ENCODE data around the gene NUDT4. TPM values are rescaled to one million over a fixed set of nuclear protein-coding genes. Genes with fewer than 3 reads are reported as not detected.
A peak's percentile ranks its signal among the peaks of the same experiment; 100 is the strongest.
"Not testable (repeated sequence)": the region's sequence is repeated elsewhere in the genome, so short reads cannot be mapped to it uniquely, and the experiment has no call there.

NUDT4 gene
- polyA plus RNA-seq, 1 of the 3 experiments (the other 2 are of a cell fraction), result 19.8 TPM

DNA sequence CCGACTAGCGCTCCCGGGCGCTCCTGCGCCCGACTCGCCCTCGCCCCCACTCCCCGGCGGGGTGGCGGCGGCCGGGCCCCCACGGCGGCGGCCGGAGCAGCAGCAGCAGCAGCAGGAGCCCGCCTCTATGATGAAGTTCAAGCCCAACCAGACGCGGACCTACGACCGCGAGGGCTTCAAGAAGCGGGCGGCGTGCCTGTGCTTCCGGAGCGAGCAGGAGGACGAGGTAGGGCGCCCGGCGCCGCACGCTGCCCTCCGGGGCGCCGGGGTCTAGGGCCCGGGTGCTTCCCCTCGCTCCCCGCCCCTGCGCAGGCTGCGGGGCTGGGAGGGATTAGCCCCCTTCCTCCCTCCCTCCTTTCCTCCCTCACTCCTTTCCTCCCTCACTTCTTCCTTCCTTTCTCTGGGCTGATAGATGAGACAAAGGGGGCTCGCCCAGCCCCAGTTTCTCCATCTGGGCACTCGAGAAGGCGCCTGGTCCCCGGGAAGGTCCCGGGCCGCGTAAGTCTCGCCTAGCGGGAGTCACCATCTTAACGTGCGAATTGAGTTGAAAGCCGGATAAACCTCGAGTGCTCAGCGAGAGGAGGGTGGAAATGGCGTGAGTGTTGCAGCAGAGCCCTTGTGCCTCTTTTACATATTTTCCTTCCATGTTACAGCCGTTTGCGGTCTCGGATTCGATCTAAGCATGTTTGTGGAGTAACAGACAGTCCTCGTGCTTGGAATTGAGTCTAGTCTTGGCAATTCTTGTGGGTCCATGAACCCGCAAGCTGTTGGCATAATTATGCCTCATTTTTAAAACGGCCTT, 672 bp downstream of the NUDT4 start:
- Histone ChIP-seq H3K27ac (ENCODE audit: low read depth in 2 of 2, low read length in 1 of 2) (peak overlapping the region; percentile 86 to 88), H3F3A (replicated peaks; ENCODE audit: insufficient read depth) (peaks cover 11% of the 10 kb centered on the region), H3K4me3 (ENCODE audit: low read depth in 2 of 2, low read length in 1 of 2) (peak overlapping the region; percentile 73 to 88), H3K9ac (peak overlapping the region; percentile 85), H3K4me1 (ENCODE audit: control insufficient read depth in 1 of 2, insufficient read depth in 2 of 2, low read depth in 1 of 2, low read length in 1 of 2) (peaks cover 14 to 15% of the 10 kb centered on the region in 2 experiments; a peak in 3 of 4 replicates), H3K4me2 (peak overlapping the region; percentile 82), H4K20me1 (ENCODE audit: insufficient read depth) (peaks cover 46% of the 10 kb centered on the region), H3K79me2 (ENCODE audit: insufficient read depth) (peaks cover 53% of the 10 kb centered on the region)
- 1% methylated on average over 39 of the region's 64 CpGs for WGBS (ENCODE audit: low lambda C conversion rate)
- not testable (repeated sequence) for H2AFZ ChIP-seq (ENCODE audit: low read depth); H3K9me3 ChIP-seq; H3K36me3 ChIP-seq (replicated peaks in 1 of 2; ENCODE audit: control insufficient read depth in 1 of 2, insufficient read depth in 2 of 2, low read length in 1 of 2); H3K9me2 ChIP-seq; H3K27me3 ChIP-seq (ENCODE audit: insufficient read depth)
- DNase-seq, result peak; percentile 77
- TF ChIP-seq MXI1 (IDR thresholded peaks at IDR 0.05; ENCODE audit: low read depth, low read length), result peak; percentile 64
- TF ChIP-seq POLR2AphosphoS5 (IDR thresholded peaks at IDR 0.05; ENCODE audit: low read depth, low read length), result peak; percentile 4; the same call in 1 of the 2 replicates
- peak; percentile 45 for TF ChIP-seq NRF1 (IDR thresholded peaks at IDR 0.05; ENCODE audit: low read depth, low read length)
- POLR2A ChIA-PET, result interaction anchor here (0.5 kb wide), 1 partner anchor 42 kb away, joined by 5 read pairs; no protein-coding TSS in a partner anchor
- CTCF ChIA-PET, result interaction anchor here (0.9 kb wide), 1 partner anchor 131 kb away, joined by 3 read pairs; no protein-coding TSS in a partner anchor

- peaks cover 11% of the 10 kb centered on the region for H3F3A ChIP-seq (replicated peaks; ENCODE audit: insufficient read depth)
- no peaks in the 10 kb centered on the region for H3K27me3 ChIP-seq (ENCODE audit: insufficient read depth)
- H2AFZ ChIP-seq (ENCODE audit: low read depth), result no peak overlapping the region
- H3K9ac ChIP-seq, result peak overlapping the region; percentile 85
- peak overlapping the region; percentile 86 to 88 for H3K27ac ChIP-seq (ENCODE audit: low read depth in 2 of 2, low read length in 1 of 2)
- 0% methylated on average over 4 of the region's 4 CpGs for WGBS (ENCODE audit: low lambda C conversion rate)
- TF ChIP-seq FOXM1 (IDR thresholded peaks at IDR 0.05; ENCODE audit: low read depth), result no peak
- 0 out of 2 replicates have a peak, but pooled peaks have one; percentile 4 for TF ChIP-seq TCF12 (IDR thresholded peaks at IDR 0.05)
- TF ChIP-seq JUND (IDR thresholded peaks at IDR 0.05), result no peak
- TF ChIP-seq YY1 (IDR thresholded peaks at IDR 0.05; ENCODE audit: low read depth), result peak; percentile 51; the same call in 1 of the 2 replicates
- H3K79me2 ChIP-seq (ENCODE audit: insufficient read depth), result peaks cover 59% of the 10 kb centered on the region
- CTCF ChIA-PET, result interaction anchor here (0.9 to 1.6 kb wide), 2 partner anchors 18 to 131 kb away, joined by 3 to 6 read pairs; no protein-coding TSS in a partner anchor
- H3K4me3 ChIP-seq (ENCODE audit: low read depth in 2 of 2, low read length in 1 of 2), result peak overlapping the region; percentile 73 to 88
- no peaks in the 10 kb centered on the region for H3K9me3 ChIP-seq
- peaks cover 0 to 10% of the 10 kb centered on the region in 2 experiments for H3K36me3 ChIP-seq (replicated peaks in 1 of 2; ENCODE audit: control insufficient read depth in 1 of 2, insufficient read depth in 2 of 2, low read length in 1 of 2)
- H3K4me1 ChIP-seq (ENCODE audit: control insufficient read depth in 1 of 2, insufficient read depth in 2 of 2, low read depth in 1 of 2, low read length in 1 of 2), result peaks cover 13 to 15% of the 10 kb centered on the region in 2 experiments; a peak in 3 of 4 replicates
- POLR2A ChIA-PET, result interaction anchor here (0.5 kb wide), 1 partner anchor 42 kb away, joined by 5 read pairs; no protein-coding TSS in a partner anchor
- H3K4me2 ChIP-seq, result peak overlapping the region; percentile 82
- DNase-seq, result peak; percentile 34
- no peaks in the 10 kb centered on the region for H3K9me2 ChIP-seq
- peaks cover 52% of the 10 kb centered on the region for H4K20me1 ChIP-seq (ENCODE audit: insufficient read depth)
Measured at GRCh38 chr12:93378998-93379325, 1.2 kb downstream of the NUDT4 start.

- peak overlapping the region; percentile 73 to 88 for H3K4me3 ChIP-seq (ENCODE audit: low read depth in 2 of 2, low read length in 1 of 2)
- no peak overlapping the region; the same call in 1 of the 2 replicates for H2AFZ ChIP-seq (ENCODE audit: low read depth)
- H3K4me2 ChIP-seq, result peak overlapping the region; percentile 82
- no peak for TF ChIP-seq CTCF (IDR thresholded peaks at IDR 0.05)
- TF ChIP-seq YY1 (IDR thresholded peaks at IDR 0.05; ENCODE audit: low read depth), result peak; percentile 15; the same call in 1 of the 2 replicates
- H3F3A ChIP-seq (replicated peaks; ENCODE audit: insufficient read depth), result peaks cover 11% of the 10 kb centered on the region
- H3K27me3 ChIP-seq (ENCODE audit: insufficient read depth), result no peaks in the 10 kb centered on the region
- H3K4me1 ChIP-seq (ENCODE audit: control insufficient read depth in 1 of 2, insufficient read depth in 2 of 2, low read depth in 1 of 2, low read length in 1 of 2), result peaks cover 9 to 15% of the 10 kb centered on the region in 2 experiments; a peak in 3 of 4 replicates
- no peaks in the 10 kb centered on the region for H3K9me2 ChIP-seq
- peaks cover 0 to 10% of the 10 kb centered on the region in 2 experiments for H3K36me3 ChIP-seq (replicated peaks in 1 of 2; ENCODE audit: control insufficient read depth in 1 of 2, insufficient read depth in 2 of 2, low read length in 1 of 2)
- no peaks in the 10 kb centered on the region for H3K9me3 ChIP-seq
- H3K79me2 ChIP-seq (ENCODE audit: insufficient read depth), result peaks cover 64% of the 10 kb centered on the region
- peak overlapping the region; percentile 85 for H3K9ac ChIP-seq
- CTCF ChIA-PET, result interaction anchor here (0.9 to 2.0 kb wide), 6 partner anchors 10 to 392 kb away, joined by 3 to 23 read pairs (median 5); no protein-coding TSS in a partner anchor
- peak overlapping the region; percentile 86 to 88 for H3K27ac ChIP-seq (ENCODE audit: low read depth in 2 of 2, low read length in 1 of 2)
- no peak for DNase-seq
- peaks cover 57% of the 10 kb centered on the region for H4K20me1 ChIP-seq (ENCODE audit: insufficient read depth)
- WGBS (ENCODE audit: low lambda C conversion rate), result 11% methylated on average over 8 of the region's 8 CpGs
- POLR2A ChIA-PET, result no interaction called here
Measured at GRCh38 chr12:93379326-93379980, 1.7 kb downstream of the NUDT4 start.

Data from SK-N-SH (cell line).